GM04504 (cell line): ENCODE results near the gene APEH.

Experiments used
- DNase-seq: peaks from one replicate; pipeline ENCODE4 v3.0.0-alpha.2; 2012; ENCODE audit warnings: low read depth

APEH gene

DNA sequence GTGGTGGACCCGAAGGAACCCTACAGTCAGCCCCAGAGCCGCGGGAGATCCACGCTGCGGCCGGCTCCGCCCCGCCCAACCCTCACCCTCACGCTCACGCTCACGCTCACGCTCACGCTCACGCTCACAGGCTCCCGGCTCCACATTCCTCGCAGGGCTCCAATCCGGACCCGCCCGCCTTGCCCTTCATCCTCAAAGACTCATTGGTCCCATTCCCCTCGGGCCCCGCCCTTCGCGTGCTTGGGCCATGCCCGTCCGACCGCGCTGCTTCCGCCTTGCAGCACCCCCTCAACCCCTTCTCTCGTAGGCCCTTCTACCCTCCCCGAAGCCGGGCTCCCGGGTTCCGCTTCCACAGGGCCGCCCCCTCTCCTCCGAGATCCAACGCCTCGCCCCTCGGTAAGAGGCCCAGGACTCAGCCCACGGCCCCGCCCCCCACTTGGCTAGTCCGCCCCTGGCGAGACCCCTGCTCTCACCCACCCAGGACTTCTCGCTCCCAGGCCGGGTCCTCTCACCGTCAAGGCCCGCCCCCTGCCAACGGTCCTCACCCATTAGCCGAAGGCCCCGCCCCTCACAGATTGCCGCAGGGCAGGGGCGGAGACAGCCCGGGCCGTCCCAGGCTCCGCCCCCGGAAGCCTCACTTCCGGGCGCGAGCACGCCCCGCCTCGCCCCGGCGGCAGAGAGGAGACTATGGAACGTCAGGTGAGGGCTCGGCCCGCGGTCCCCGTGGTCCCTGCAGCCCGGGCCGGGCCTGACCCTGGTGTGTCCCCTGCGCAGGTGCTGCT lies at the start of gene APEH:
TSS of gene APEH (plus strand) at position 637 of the 782 bp plus-strand sequence. CDS start at position 688, 51 bp downstream.
- peak; percentile 92 for DNase-seq

DNA sequence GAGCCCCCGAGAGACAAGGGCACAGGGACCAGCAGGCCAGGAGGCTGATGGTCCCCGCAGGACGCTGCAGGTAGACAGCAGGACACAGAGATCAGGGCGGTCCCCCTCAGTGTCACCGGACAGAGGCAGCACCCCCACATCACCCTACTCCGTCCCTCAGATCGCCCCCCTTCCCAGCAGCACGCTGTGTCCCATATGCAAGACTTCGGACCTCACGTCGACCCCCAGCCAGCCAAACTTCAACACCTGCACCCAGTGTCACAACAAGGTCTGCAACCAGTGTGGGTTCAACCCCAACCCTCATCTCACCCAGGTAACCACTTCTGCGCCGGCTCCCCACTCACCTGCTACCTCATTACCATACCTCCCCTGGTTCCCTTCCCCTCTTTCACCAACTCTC lies 49.1 kb upstream of the APEH start:
- no peak for DNase-seq

DNA sequence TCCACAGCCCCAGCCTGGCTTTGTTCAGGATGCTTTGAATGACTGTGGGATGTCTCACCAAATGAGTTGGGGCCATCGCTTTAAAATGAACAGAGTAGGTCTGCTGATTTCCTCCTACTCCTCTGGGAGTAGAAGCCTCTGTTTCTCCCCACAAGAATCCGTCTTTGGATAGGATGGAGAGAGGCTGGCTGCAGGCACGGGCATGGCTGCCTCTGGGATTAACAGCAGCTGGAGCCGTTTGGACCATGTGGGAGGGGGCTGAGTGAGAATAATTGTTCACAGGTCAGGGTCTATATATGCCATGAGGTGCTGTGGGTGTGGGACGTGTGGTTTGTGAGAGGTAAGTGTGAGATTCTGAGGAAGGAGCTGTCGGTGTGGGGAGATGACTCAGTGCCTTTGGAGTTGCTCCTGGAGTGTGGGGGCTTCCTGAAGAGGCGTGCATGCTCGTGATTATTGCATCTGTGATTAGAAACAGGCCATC lies 48.0 kb upstream of the APEH start:
- DNase-seq: no peak

DNA sequence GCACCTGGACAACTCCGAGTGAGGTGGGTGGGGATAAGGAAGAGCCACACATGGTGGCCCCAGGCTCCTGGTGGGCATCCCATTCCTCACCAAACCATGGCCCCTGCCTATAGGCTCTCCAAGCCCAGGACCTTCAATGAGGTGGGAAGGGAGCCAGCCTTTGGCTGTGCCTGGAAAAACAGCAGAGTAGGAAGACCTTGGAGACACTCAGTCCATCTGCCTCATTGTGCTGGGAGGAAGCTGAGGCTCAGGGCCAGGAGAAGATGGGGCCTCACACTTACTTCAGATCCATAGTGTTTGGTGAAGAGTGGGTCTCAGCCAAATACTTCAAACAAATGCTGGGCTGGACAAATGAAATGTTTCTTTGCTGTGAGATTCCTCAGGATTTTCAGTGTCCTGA lies 47.4 kb upstream of the APEH start:
- DNase-seq: no peak

DNA sequence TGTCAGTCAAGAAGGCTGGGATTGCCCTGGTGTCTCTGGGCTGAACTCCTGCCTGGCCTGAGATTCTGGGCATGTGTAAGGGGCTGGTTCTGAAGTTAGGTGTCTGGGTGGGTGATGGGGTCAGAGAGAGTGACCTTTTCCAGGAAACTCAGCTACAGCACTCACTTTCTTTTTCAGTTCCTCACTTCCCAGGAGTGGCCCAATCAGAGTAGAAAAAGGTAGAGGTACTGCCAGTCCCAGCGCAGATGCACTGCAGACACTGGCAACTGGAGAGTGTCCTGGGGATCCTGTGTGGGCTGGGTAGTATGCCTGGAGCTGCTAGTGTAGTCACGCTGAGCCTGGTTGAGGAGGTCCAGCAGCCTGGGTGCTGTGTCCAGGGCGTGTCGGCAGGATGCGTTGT lies 46.5 kb upstream of the APEH start:
- no peak for DNase-seq

DNA sequence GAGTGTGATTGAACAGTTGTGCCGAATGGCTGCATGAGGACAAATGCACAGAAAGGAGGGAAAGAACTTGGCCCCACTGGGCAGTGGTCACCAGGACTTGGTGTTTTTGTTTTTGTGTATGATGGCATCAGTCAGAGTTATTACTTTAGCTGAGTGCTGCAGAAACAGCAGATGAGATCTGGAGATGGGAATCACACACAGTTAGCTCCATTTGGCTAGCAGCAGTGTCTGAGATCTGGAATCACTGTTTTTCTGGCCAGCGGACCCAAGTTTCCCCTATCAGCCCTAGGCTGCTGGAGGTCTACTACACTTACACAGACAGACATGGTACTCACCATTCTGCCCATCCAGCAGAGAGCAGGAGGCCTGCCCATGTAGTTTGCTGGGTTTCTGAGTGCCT lies 45.9 kb upstream of the APEH start:
- DNase-seq: no peak

DNA sequence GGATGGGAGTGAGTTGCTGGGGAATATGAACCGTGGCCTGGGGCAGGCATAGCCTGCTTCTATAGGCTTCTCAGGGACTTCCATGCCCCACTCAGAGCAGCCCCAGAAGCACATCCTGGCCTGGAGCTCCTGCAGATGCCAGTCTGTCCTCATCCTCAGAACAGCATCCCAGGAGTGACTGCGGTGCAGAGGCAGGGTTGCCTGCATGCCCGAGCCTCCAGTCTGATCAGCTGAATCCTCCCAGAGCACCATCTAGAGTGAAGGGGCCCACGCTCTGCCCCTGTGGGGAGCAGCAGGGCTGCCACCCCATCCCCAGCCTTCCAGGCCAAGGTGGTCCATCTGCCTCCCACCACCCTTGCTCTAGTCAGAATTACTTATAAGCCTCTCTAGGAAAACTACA lies 44.7 kb upstream of the APEH start:
- no peak for DNase-seq

DNA sequence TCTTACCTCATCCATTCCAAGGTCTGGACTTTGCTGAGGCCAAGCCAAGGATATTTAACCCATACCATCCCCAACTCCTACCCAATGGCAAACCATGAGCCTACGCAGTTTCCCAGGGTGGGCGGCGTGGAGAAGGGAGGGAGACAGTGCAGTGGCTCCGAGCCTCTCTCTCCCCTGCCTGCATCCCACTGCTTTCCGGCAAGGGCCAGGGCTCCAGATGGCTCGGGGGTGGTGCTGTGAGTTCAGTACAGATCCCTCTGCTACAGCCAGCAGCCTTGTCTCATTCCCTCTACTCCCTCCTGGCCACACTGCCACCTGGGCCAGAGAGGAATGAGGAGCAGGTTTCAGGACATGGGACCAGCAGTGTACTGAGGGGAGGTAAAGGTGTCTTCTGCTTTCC lies 44.3 kb upstream of the APEH start:
- DNase-seq: no peak

DNA sequence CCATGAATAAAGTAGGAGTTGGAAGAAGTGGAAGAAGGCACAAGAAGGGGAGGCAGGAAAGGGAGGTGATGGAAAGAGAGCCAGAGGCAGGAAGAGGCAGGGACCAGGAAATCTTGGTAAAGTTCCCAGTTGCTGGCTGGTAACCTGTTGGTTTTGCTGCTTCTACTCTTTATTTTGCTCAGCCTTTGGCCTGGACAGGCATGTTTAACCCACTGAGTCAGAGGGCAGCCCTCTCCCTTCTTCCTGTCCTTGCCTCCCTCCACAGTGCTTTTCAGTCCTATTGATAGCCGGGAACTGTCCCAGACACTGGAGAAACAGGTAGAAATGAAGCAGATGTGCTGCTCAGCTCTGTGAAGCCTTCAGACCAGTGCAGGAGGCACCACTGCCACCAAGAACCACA lies 43.4 kb upstream of the APEH start:
- DNase-seq: no peak

DNA sequence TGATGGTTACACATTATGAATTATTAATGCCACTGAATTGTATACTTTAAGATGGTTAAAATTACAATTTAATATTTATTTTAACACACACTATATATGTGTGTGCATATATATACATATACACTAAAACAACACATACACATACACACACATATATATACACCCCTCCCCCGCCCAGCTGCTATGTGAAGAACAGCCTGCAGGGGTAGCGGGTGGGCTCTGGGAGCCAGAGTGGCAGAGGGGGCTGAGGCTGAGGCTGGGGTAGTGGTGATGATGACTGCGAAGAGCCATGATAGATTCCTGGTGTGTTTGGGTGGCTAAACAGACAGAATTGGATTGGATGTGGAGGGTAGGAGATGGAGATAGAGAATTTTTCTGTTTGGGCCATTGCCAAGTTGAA lies 39.4 kb upstream of the APEH start:
- no peak for DNase-seq

DNA sequence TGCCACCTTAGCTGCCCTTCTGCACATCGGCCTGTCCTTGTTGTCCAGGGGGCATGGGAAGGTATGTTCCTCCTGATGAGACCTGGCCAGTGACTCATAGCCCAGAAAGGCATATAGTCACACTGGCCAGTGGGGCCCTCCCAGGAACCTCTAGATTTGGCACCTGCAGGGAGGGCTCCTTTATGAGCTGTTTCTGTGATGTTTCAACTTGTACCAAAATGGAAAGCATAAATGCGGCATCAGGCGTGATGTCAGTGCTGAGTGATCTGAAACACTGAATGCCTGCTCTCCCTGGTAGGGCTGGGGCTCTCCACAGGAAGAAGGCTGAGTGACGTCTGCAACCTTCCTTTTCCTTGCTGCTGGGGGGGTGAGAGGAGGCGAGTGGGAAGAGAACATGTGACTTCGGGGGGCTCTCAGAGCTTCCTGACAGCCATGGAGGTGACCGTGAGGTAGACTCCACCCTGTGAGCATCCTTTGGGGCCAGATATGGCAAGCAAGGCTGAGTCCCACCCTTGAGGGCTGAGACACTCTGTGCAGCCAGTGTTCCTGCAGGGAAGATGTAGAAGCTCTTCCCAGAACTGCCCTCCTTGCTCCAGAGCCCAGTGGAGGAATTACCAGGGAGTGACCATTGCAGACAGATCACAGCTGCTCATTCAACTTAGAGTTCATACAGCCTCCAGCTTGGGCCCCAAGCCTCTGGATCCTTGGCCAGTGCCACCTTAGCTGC lies 37.1 kb upstream of the APEH start:
- no peak for DNase-seq

DNA sequence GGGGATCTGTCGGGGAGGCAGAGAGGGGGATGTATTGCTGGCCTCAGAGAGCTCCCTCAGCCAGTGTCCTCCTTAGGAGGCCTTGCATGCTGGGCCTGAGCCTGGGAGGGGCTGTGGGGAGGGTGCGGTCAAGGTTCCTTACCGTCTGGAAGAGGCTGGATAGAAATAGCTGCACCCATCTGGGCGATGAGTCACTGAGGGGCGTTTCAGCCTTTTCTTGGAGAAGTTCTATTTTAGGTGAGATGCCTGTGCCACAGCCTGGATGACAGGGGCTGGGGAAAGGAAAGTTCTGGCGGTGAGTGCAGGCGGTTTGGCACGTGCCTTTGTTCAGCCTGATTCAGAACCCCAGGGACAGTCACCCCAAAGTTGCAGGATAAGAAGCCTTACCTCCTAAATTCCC lies 35.7 kb upstream of the APEH start:
- DNase-seq: peak; percentile 33

DNA sequence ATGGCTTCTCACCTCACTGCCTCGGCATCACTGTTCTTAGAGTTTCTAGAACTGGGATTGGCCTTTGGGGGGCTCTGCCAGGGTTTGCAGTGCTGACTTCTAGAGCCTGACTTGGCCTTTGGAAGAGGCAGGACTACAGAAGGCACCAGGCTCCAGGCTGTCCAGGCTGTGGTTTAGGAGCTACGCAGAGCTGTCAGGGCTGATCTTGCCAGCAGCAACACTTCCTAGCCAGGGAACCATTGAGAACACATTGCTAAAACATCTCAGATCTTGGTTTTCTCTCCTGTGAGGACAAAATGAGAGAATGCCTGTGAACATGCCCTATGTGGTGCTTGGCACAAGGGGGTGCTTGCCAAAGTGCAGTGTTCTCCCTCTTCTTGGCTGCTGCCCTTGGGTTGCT lies 34.6 kb upstream of the APEH start:
- DNase-seq: no peak

DNA sequence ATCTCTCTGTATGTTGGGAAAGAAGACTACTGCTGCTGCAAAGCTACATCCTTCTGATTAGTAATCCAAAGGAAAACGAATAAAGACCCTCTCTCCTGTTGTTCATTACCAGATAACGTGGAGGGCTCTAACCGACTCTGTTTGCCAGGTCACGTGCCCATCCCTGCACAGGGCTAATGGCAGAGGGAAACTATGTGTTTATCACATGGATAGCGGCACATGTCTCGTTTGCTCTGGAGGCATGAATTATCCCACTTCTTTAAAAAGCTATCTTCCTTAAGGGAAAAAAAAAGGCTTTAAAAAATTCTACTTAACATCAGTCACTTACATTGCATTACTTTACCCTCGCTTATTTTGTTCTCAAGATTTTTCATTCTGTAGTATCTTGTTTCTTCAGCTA lies 32.9 kb upstream of the APEH start:
- no peak for DNase-seq

DNA sequence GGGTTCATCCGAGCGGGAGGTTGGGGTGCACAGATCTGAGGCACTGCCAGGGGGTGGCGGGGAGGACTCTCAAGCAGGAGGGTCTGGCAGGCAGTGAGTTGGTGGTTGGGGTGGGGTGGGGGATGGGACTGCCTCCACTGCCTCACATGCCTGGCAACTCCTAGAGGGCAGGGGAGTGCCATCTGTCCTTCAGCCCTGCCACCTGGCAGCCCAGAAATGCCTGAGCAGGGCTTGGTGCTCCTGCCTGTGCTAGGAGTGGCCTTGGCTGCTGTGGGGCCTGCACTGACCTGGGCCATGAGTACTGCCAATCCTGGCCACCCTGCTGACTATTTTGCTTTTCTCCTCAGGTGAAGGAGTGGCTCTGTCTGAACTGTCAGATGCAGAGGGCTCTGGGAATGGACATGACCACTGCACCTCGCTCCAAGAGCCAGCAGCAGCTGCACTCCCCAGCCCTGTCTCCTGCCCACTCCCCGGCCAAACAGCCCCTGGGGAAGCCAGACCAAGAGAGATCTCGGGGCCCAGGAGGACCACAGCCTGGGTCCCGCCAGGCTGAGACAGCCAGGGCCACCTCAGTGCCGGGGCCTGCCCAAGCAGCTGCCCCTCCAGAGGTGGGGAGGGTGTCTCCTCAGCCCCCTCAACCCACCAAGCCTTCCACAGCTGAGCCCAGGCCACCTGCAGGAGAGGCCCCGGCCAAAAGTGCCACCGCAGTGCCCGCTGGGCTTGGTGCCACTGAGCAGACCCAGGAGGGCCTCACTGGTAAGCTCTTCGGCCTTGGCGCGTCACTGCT lies 32.0 kb upstream of the APEH start:
- DNase-seq: no peak

DNA sequence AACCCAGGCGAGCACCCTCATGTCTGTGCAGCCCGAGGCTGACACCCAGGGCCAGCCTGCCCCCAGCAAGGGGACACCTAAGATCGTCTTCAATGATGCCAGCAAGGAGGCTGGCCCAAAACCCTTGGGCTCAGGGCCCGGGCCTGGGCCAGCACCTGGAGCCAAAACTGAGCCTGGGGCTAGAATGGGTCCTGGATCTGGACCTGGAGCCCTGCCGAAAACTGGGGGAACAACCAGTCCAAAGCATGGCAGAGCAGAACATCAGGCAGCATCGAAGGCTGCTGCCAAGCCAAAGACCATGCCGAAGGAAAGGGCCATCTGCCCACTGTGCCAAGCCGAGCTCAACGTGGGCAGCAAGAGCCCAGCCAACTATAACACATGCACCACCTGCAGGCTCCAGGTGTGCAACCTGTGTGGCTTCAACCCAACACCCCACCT lies 31.4 kb upstream of the APEH start:
- DNase-seq: no peak

DNA sequence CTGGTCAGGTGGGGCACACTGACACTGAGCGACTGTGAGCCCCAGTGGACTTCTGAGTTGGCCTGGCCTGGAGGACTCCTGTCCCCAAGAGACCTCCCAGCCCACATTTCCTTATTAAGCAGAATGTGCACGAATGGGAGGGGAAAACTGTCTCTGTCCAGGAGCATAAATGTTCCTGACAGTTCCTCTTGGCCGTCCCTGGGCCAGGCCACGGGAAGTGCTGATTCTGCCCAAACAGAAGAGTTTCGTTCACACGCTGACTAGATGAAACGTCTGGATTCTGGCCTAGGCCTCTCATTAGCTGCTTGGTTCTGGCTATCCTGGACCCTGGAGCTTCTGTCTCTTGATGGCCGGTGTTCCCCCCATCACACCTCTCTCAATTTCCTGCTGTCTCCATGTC lies 29.5 kb upstream of the APEH start:
- no peak for DNase-seq

DNA sequence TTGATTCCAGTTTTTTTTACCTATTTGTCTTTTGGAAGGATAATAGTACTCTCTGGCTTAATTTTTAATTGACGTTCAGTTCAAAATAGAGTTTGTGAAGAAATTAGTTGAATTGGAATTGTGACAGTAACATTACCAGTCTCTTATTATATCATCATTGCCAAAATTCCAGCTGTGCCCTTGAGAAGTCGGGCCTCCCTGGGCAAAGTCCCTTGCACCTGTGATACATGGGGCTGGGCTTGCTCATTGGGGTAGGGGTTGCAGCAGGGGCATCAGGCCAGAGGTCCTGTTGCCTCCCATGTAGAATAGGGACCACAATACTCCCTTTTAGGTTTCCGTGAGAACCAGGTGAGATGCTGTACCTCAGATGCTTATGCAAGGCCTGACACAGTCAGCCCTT lies 27.9 kb upstream of the APEH start:
- no peak for DNase-seq

DNA sequence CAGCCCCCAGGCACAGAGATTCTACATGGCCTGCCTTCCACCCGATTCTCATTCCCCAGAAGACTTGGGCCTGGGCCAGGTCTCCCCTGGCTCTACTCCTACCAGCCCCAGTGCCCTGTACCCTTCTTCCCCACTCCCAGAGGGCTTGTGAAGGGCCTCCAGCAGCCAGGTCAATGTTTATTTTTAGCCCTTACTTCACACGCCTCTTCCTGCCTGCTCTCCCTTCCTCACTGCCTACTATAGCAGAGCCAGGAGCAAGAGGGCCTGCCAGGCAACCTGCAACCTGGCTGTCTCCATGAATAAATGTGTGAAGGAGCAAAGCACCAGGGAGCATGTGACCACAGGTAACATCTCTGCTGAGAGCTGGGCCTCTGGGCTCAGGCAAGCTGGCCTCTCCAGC lies 26.4 kb upstream of the APEH start:
- no peak for DNase-seq

DNA sequence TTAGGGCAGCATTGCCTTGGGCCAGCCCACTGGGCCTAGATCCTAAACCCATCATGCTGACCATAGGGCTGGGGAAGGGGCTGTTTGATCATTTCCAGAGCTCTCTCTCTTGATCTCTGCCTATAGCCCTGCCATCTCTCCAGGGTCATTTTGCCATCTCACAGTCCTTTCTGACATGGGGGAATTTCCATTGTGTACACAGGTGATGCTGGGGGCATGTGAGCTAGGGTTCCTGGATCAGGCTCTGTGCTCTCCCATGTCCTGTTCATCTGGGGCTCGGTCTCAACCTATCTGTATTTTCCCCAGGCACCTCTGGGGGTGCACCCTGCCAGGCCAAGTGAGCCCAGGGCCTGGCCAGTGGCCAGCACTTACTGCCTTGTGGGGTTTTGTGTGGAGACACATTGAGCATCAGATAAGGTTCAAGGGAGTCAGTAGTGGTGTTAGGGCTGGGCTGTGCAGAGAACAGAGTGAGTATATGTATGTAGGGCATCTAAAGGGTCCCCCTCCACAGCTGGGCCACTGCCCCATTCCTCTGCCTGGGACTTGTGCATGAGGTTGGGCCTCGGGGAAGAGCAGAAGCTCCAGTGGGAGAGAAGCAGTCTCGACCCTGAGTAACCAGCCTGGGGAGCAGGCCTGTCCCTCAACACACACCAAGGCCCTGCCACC lies 25.7 kb upstream of the APEH start:
- no peak for DNase-seq

DNA sequence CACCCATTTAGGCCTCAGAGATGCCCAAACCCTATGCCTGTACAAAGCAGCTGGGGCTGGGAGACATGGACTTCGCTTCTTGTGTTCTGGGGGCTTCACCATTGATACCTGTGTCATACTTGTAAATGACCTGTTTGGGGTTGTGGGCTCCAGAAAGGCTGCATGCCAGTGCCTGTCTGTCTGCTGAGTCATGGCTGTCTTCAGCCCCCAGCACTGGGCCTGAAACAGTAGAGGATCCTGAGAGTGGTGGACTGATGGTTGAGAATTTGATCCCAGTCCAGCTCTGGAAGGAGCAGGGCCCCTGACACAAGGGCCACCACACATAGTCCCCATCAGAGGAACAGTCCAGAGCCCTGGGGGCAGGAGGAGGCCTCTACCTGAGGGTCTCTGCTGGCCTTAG lies 24.6 kb upstream of the APEH start:
- no peak for DNase-seq

DNA sequence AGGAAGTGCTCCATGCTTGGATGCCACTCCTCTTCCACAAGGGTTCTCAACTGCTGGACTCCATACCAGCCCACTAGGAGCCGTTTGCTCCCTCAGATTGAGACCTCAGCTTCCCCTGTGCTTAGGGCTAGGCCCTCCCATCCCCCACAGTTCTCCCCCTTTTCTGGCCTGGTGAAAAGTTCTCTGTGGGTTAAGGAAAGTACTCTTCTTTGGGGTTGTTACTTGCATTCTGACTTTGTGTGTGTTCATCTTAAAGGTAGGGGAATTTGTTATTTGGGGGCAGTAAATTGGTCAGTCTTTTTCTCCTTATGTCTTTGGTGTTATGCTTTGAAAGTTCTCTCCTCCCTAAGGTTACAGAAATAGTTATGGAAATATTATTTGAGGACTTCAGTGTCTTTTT lies 24.0 kb upstream of the APEH start:
- DNase-seq: no peak
